H9 (cell line): ENCODE data around the gene GPR160. TPM values are rescaled to one million over a fixed set of nuclear protein-coding genes. Genes with fewer than 3 reads are reported as not detected.

Source experiments
- DNase-seq: peaks from one replicate; pipeline ENCODE4 v3.0.0-alpha.2; 2017
- H2AFZ ChIP-seq: one replicate; pipeline ENCODE4 v1.6.1; 2013; ENCODE audit warnings: mild to moderate bottlenecking, low read length, control low read depth, moderate library complexity
- H2AK5ac ChIP-seq: 2 replicates; pipeline ENCODE4 v1.6.1; 2013; ENCODE audit warnings: low read length, control low read depth, mixed read lengths; ENCODE audit not compliant: insufficient read length
- H2BK120ac ChIP-seq: one replicate; pipeline ENCODE4 v1.6.1; 2013; ENCODE audit warnings: low read depth, mild to moderate bottlenecking, low read length, control low read depth, inconsistent platforms; ENCODE audit not compliant: poor library complexity, severe bottlenecking
- H2BK12ac ChIP-seq: 2 replicates; pipeline ENCODE4 v1.6.1; 2013; ENCODE audit warnings: low read length, control low read depth, mixed read lengths, low read depth; ENCODE audit not compliant: insufficient read length
- H2BK15ac ChIP-seq: 2 replicates; pipeline ENCODE4 v1.6.1; 2013; ENCODE audit warnings: low read depth, low read length, control low read depth
- H2BK20ac ChIP-seq: one replicate; pipeline ENCODE4 v1.6.1; 2013; ENCODE audit warnings: low read depth, mild to moderate bottlenecking, low read length, control low read depth, inconsistent platforms; ENCODE audit not compliant: poor library complexity, severe bottlenecking
- H2BK5ac ChIP-seq: 2 replicates; pipeline ENCODE4 v1.6.1; 2013; ENCODE audit warnings: low read length, control low read depth, mixed read lengths; ENCODE audit not compliant: insufficient read length
- H3K14ac ChIP-seq: 2 replicates; pipeline ENCODE4 v1.6.1; 2013; ENCODE audit warnings: low read length, control low read depth; ENCODE audit not compliant: insufficient read depth
- H3K18ac ChIP-seq: 2 replicates; pipeline ENCODE4 v1.6.1; 2013; ENCODE audit warnings: low read depth, mild to moderate bottlenecking, mixed read lengths, low read length, control low read depth; ENCODE audit not compliant: insufficient read length
- H3K23ac ChIP-seq: 2 replicates; pipeline ENCODE4 v1.6.1; 2013; ENCODE audit warnings: low read length, control low read depth, mixed read lengths, low read depth; ENCODE audit not compliant: insufficient read length
- H3K23me2 ChIP-seq: 2 replicates; pipeline ENCODE4 v1.6.1; 2013; ENCODE audit warnings: low read depth, mild to moderate bottlenecking, mixed read lengths, low read length, control low read depth; ENCODE audit not compliant: insufficient read length, poor library complexity, severe bottlenecking
- H3K27ac ChIP-seq: 2 replicates; pipeline ENCODE4 v1.5.1; 2013; ENCODE audit warnings: low read length, control low read depth, mixed read lengths, low read depth; ENCODE audit not compliant: insufficient read length
- H3K27me3 ChIP-seq: 2 replicates; pipeline ENCODE4 v1.6.1; 2013; ENCODE audit warnings: low read length, control low read depth, inconsistent platforms; ENCODE audit not compliant: insufficient read depth
- H3K4ac ChIP-seq: 2 replicates; pipeline ENCODE4 v1.6.1; 2013; ENCODE audit warnings: low read depth, mild to moderate bottlenecking, control low read depth, inconsistent platforms, low read length, moderate library complexity
- H3K4me1 ChIP-seq: 2 replicates; pipeline ENCODE4 v1.6.1; 2013; ENCODE audit warnings: low read length, control low read depth, inconsistent platforms; ENCODE audit not compliant: insufficient read depth
- H3K4me2 ChIP-seq: 2 replicates; pipeline ENCODE4 v1.6.1; 2013; ENCODE audit warnings: low read length, control low read depth, mixed read lengths; ENCODE audit not compliant: insufficient read length, insufficient read depth
- H3K56ac ChIP-seq: 2 replicates; pipeline ENCODE4 v1.6.1; 2013; ENCODE audit warnings: low read depth, mild to moderate bottlenecking, mixed read lengths, low read length, control low read depth; ENCODE audit not compliant: insufficient read length
- H3K79me1 ChIP-seq: 2 replicates; pipeline ENCODE4 v1.6.1; 2013; ENCODE audit warnings: low read depth, mild to moderate bottlenecking, moderate library complexity, low read length, control low read depth, inconsistent platforms; ENCODE audit not compliant: insufficient read depth, poor library complexity, severe bottlenecking
- H3K79me2 ChIP-seq: 2 replicates; pipeline ENCODE4 v1.6.1; 2013; ENCODE audit warnings: low read length, control low read depth, inconsistent platforms; ENCODE audit not compliant: insufficient read depth
- H3K9ac ChIP-seq: 2 replicates; pipeline ENCODE4 v1.6.1; 2013; ENCODE audit warnings: low read length, control low read depth, mixed read lengths; ENCODE audit not compliant: insufficient read length; ENCODE audit errors: extremely low read depth
- H3K9me3 ChIP-seq: one replicate; pipeline ENCODE4 v1.6.1; 2013; ENCODE audit warnings: low read depth, low read length, inconsistent platforms; ENCODE audit not compliant: control insufficient read depth
- H3T11ph ChIP-seq: one replicate; pipeline ENCODE4 v1.6.1; 2013; ENCODE audit warnings: mild to moderate bottlenecking, low read length, control low read depth, inconsistent platforms
- H4K20me1 ChIP-seq: one replicate; pipeline ENCODE4 v1.6.1; 2013; ENCODE audit not compliant: control insufficient read depth, insufficient read length, insufficient read depth
- H4K5ac ChIP-seq: 2 replicates; pipeline ENCODE4 v1.6.1; 2013; ENCODE audit warnings: low read depth, mild to moderate bottlenecking, mixed read lengths, low read length, control low read depth; ENCODE audit not compliant: insufficient read length
- H4K8ac ChIP-seq: replicated peaks from 2 replicates; pipeline ENCODE4 v1.6.1; 2013; ENCODE audit warnings: low read length, control low read depth, mixed read lengths, low read depth; ENCODE audit not compliant: insufficient read length
- H4K91ac ChIP-seq: 2 replicates; pipeline ENCODE4 v1.6.1; 2013; ENCODE audit warnings: low read depth, mild to moderate bottlenecking, moderate library complexity, mixed read lengths, low read length, control low read depth; ENCODE audit not compliant: insufficient read length
- H3K27ac Mint-ChIP-seq, 3 experiments: 2 replicates in 2 of 3; 3 replicates in 1 of 3; pipeline ENCODE4 v1.8.0; 2020 to 2021; ENCODE audit warnings: mixed read lengths in 3 of 3, mild to moderate bottlenecking in 1 of 3, moderate library complexity in 1 of 3
- H3K27me3 Mint-ChIP-seq: 2 replicates; pipeline ENCODE4 v1.8.0; 2021; ENCODE audit warnings: low read depth, mild to moderate bottlenecking, moderate library complexity, mixed read lengths
- H3K36me3 Mint-ChIP-seq, 3 experiments: 2 replicates in 2 of 3; 3 replicates in 1 of 3; pipeline ENCODE4 v1.8.0; 2020 to 2021; ENCODE audit warnings: low read depth in 3 of 3, mixed read lengths in 3 of 3; ENCODE audit not compliant: insufficient read depth in 1 of 3
- H3K4me1 Mint-ChIP-seq, 2 experiments: 2 replicates each; pipeline ENCODE4 v1.8.0; 2020; ENCODE audit warnings: mixed read lengths in 2 of 2
- H3K4me3 Mint-ChIP-seq, 2 experiments: 2 replicates in 1 of 2; 3 replicates in 1 of 2; pipeline ENCODE4 v1.8.0; 2020 to 2021; ENCODE audit warnings: mild to moderate bottlenecking in 2 of 2, mixed read lengths in 2 of 2, moderate library complexity in 1 of 2
- H3K9me3 Mint-ChIP-seq, 2 experiments: 2 replicates in 1 of 2; 3 replicates in 1 of 2; pipeline ENCODE4 v1.8.0; 2020; ENCODE audit warnings: mild to moderate bottlenecking in 2 of 2, mixed read lengths in 2 of 2, moderate library complexity in 1 of 2
- CTCF ChIP-seq: fragments of 200-600 bp; sonication (generic); conservative IDR thresholded peaks from 3 replicates; pipeline ENCODE4 v1.8.0; 2021; ENCODE audit warnings: antibody characterized with exemption, mild to moderate bottlenecking
- WGBS: extraction: QIAGEN DNeasy Blood & Tissue Kit; methylation state at CpG from one replicate; pipeline ENCODE4 v1.1.7; 2013; ENCODE audit warnings: missing lambda C conversion rate, low lambda C conversion rate, mixed read lengths; ENCODE audit not compliant: insufficient read length; ENCODE audit errors: extremely low coverage; 5-methylcytosine and 5-hydroxymethylcytosine counted together
- total RNA-seq: library from RNA; stranded (reverse); gene quantifications from 2 replicates; pipeline ENCODE4 v1.2.1, GENCODE V29; 2021

GPR160 gene
- total RNA-seq, 1 experiment from 2014 or later: 14.1 TPM

GRCh38 chr3:169998668-169999131, 39.1 kb upstream of the GPR160 start:
- Histone ChIP-seq H3K9me3 (no peaks in the 10 kb centered on the region), H4K5ac (no peak overlapping the region), H3T11ph (no peak overlapping the region), H2BK12ac (no peak overlapping the region), H3K18ac (no peak overlapping the region), H3K56ac (no peak overlapping the region), H3K9ac (no peak overlapping the region), H2BK20ac (no peak overlapping the region), H3K27me3 (no peaks in the 10 kb centered on the region), H4K8ac (no peak overlapping the region), H3K23ac (no peak overlapping the region), H2BK120ac (no peak overlapping the region), H2BK5ac (no peak overlapping the region), H4K91ac (no peak overlapping the region), H3K4me1 (no peaks in the 10 kb centered on the region), H3K79me1 (no peaks in the 10 kb centered on the region), H2BK15ac (no peak overlapping the region), H4K20me1 (no peaks in the 10 kb centered on the region), H3K4ac (no peak overlapping the region), H3K79me2 (no peaks in the 10 kb centered on the region), H2AK5ac (no peak overlapping the region), H3K14ac (no peak overlapping the region), H3K4me2 (no peak overlapping the region), H2AFZ (no peak overlapping the region), H3K27ac (no peak overlapping the region), H3K23me2 (no peaks in the 10 kb centered on the region)
- no peaks in the 10 kb centered on the region for H3K9me3 Mint-ChIP-seq
- no peak overlapping the region for H3K4me3 Mint-ChIP-seq
- no peak overlapping the region for H3K27ac Mint-ChIP-seq
- TF ChIP-seq CTCF: no peak
- no CpG with 5 or more reads among the region's 2 CpGs for WGBS
- H3K4me1 Mint-ChIP-seq: no peaks in the 10 kb centered on the region; a peak in 1 of 4 replicates
- no peaks in the 10 kb centered on the region for H3K27me3 Mint-ChIP-seq
- no peak for DNase-seq
- peaks cover 0 to 5% (median 4%) of the 10 kb centered on the region in 3 experiments; a peak in 4 of 7 replicates for H3K36me3 Mint-ChIP-seq
